Peyer's patch (tissue), 4 donors: ENCODE results near the gene ELAVL1.
A peak's percentile ranks its signal among the peaks of the same experiment; 100 is the strongest.

Source experiments
- POLR2A ChIP-seq, 2 donors: fragments of 450-650 bp; IDR thresholded peaks; one replicate each; pipeline ENCODE4 v1.5.1; 2017; ENCODE audit warnings: antibody characterized with exemption in 2 of 2, mild to moderate bottlenecking in 2 of 2, moderate library complexity in 2 of 2
- TF ChIP-seq, protein P1 (sequence below), 6 experiments: fragments of 450-650 bp in 4 of 6; fragments of 200-600 bp in 2 of 6; sonication (generic) in 1 of 6; IDR thresholded peaks; one replicate each; pipeline ENCODE4 v1.5.1; 2017 to 2019; ENCODE audit warnings: antibody characterized with exemption in 6 of 6, mild to moderate bottlenecking in 3 of 6, moderate library complexity in 1 of 6

DNA sequence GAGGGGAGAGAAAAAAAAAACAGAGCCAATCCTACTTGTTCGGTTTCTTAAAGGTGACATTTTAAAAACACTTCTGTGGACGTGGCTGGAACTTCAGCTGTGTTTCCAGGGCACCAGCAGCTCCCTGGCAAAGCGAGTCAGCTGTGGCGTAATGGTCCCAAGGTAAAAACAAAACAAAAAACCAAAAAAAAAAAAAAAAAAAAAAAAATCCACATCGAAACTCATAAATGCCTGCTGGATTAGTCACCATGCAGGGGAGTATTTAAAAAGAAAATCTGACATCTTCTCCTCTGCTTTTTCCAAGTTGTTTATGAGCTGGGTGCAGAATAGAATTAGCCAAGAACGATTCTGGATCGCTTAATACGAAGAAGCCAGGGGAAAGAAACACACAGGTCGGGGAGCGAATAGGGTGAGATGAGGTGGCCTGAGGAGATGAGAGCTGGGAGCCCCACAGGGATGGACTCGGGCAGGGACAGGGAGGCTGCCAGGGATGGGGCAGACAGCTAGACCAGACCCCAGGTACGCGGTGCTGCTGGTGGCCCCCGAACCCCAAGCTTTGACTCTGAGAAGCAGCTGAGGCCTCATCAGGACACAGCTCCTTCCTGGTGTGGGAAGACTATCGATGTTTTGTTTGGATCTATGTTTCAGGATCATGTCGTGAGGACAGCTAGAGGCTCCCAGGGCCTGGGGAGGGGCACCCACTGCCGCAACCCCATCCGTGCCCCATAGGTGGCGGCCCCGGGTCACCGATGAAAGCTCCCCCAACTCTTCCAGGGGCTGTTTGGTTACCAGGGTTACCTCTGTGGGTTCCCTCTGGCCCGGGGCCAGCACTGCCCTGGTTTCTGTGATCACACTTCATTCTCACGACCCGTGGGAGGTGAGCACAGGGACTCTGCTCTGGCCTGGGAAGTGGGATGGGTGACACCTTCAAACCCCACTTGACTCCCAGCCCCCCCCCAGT, 76.4 kb downstream of the ELAVL1 start:
- TF ChIP-seq, protein P1, sequence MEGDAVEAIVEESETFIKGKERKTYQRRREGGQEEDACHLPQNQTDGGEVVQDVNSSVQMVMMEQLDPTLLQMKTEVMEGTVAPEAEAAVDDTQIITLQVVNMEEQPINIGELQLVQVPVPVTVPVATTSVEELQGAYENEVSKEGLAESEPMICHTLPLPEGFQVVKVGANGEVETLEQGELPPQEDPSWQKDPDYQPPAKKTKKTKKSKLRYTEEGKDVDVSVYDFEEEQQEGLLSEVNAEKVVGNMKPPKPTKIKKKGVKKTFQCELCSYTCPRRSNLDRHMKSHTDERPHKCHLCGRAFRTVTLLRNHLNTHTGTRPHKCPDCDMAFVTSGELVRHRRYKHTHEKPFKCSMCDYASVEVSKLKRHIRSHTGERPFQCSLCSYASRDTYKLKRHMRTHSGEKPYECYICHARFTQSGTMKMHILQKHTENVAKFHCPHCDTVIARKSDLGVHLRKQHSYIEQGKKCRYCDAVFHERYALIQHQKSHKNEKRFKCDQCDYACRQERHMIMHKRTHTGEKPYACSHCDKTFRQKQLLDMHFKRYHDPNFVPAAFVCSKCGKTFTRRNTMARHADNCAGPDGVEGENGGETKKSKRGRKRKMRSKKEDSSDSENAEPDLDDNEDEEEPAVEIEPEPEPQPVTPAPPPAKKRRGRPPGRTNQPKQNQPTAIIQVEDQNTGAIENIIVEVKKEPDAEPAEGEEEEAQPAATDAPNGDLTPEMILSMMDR (IDR thresholded peaks at IDR 0.05), result peak in 3 of 6 experiments; percentile 19 to 23 (median 23)
- no peak for TF ChIP-seq POLR2A (IDR thresholded peaks at IDR 0.05)
